HEK293 (cell line): Measurements from ENCODE around the gene SLMAP.

Experiments
- CTCF ChIA-PET: fragments of 350-600 bp; formaldehyde crosslinking; extraction: SDS; loops from one replicate; lab custom pipeline; 2021; ENCODE audit warnings: antibody characterized with exemption; lab: Yijun Ruan, JAX
- POLR2A ChIA-PET: fragments of 300-600 bp; formaldehyde crosslinking; extraction: SDS; loops from one replicate; lab custom pipeline; 2020; ENCODE audit warnings: antibody characterized with exemption, inconsistent platforms; lab: Yijun Ruan, JAX
- H3K27ac ChIP-seq: fragments of 200-500 bp; sonication (Bioruptor generic); 2 replicates; pipeline ENCODE4 v1.5.1; 2014; ENCODE audit warnings: low read depth, low read length, control low read depth, inconsistent platforms; ENCODE audit errors: extremely low read depth
- H3K36me3 ChIP-seq, 2 experiments: fragments of 200-500 bp in 1 of 2; sonication (Bioruptor generic) in 1 of 2; 1 replicate in 1 of 2; 2 replicates in 1 of 2; pipeline ENCODE4 v1.5.1; 2014 to 2017; ENCODE audit warnings: inconsistent platforms in 2 of 2, low read length in 2 of 2; ENCODE audit not compliant: control insufficient read depth in 2 of 2, insufficient read depth in 1 of 2
- H3K4me1 ChIP-seq: fragments of 200-500 bp; sonication (Bioruptor generic); 2 replicates; pipeline ENCODE4 v1.5.1; 2014; ENCODE audit warnings: mild to moderate bottlenecking, low read length, inconsistent platforms; ENCODE audit not compliant: control insufficient read depth, insufficient read depth
- H3K4me3 ChIP-seq: 2 replicates; pipeline ENCODE4 v1.5.1; 2011; ENCODE audit warnings: low read depth, mild to moderate bottlenecking, control low read depth, low read length, moderate library complexity
- H3K9me3 ChIP-seq: fragments of 200-500 bp; sonication (Bioruptor generic); 2 replicates; pipeline ENCODE4 v1.5.1; 2014; ENCODE audit warnings: low read depth, low read length, inconsistent platforms; ENCODE audit not compliant: control insufficient read depth, insufficient read depth
- ATF2 ChIP-seq: fragments of 450-650 bp; formaldehyde crosslinking; IDR thresholded peaks from 2 replicates; pipeline ENCODE4 v1.5.1; 2016; ENCODE audit warnings: missing biosample characterization, missing genetic modification characterization, low read depth
- GLIS1 ChIP-seq: fragments of 450-650 bp; formaldehyde crosslinking; IDR thresholded peaks from 2 replicates; pipeline ENCODE4 v1.5.1; 2016; ENCODE audit warnings: missing biosample characterization, missing genetic modification characterization
- GLIS2 ChIP-seq: fragments of 450-650 bp; formaldehyde crosslinking; IDR thresholded peaks from 2 replicates; pipeline ENCODE4 v1.5.1; 2016; ENCODE audit warnings: missing biosample characterization, missing genetic modification characterization
- KLF1 ChIP-seq: fragments of 450-650 bp; formaldehyde crosslinking; IDR thresholded peaks from 2 replicates; pipeline ENCODE4 v1.5.1; 2016; ENCODE audit warnings: missing biosample characterization, missing genetic modification characterization
- MYNN ChIP-seq: fragments of 450-650 bp; formaldehyde crosslinking; IDR thresholded peaks from 2 replicates; pipeline ENCODE4 v1.5.1; 2016; ENCODE audit warnings: missing biosample characterization, missing genetic modification characterization, borderline replicate concordance
- SCRT1 ChIP-seq: fragments of 450-650 bp; formaldehyde crosslinking; IDR thresholded peaks from 2 replicates; pipeline ENCODE4 v1.5.1; 2016; ENCODE audit warnings: missing biosample characterization, missing genetic modification characterization, borderline replicate concordance
- TRIM28 ChIP-seq: IDR thresholded peaks from 2 replicates; pipeline ENCODE4 v1.6.1; 2011; ENCODE audit warnings: low read length, control low read depth, borderline replicate concordance
- YY2 ChIP-seq: fragments of 450-650 bp; formaldehyde crosslinking; IDR thresholded peaks from 2 replicates; pipeline ENCODE4 v1.5.1; 2016; ENCODE audit warnings: missing biosample characterization, missing genetic modification characterization
- ZBTB10 ChIP-seq: fragments of 450-650 bp; formaldehyde crosslinking; IDR thresholded peaks from 2 replicates; pipeline ENCODE4 v1.5.1; 2016; ENCODE audit warnings: missing biosample characterization, missing genetic modification characterization
- ZBTB17 ChIP-seq: fragments of 450-650 bp; formaldehyde crosslinking; IDR thresholded peaks from 2 replicates; pipeline ENCODE4 v1.5.1; 2016; ENCODE audit warnings: missing biosample characterization, missing genetic modification characterization
- ZBTB21 ChIP-seq: fragments of 450-650 bp; formaldehyde crosslinking; IDR thresholded peaks from 2 replicates; pipeline ENCODE4 v1.5.1; 2017; ENCODE audit warnings: missing biosample characterization, missing genetic modification characterization
- ZNF114 ChIP-seq: fragments of 450-650 bp; formaldehyde crosslinking; IDR thresholded peaks from 2 replicates; pipeline ENCODE4 v1.5.0; 2017; ENCODE audit warnings: missing biosample characterization, missing genetic modification characterization
- ZNF266 ChIP-seq: fragments of 450-650 bp; formaldehyde crosslinking; IDR thresholded peaks from 2 replicates; pipeline ENCODE4 v1.5.1; 2016; ENCODE audit warnings: missing biosample characterization, missing genetic modification characterization, low read depth
- ZNF362 ChIP-seq: fragments of 450-650 bp; formaldehyde crosslinking; IDR thresholded peaks from 2 replicates; pipeline ENCODE4 v1.5.1; 2016; ENCODE audit warnings: missing biosample characterization, missing genetic modification characterization
- ZNF501 ChIP-seq: fragments of 450-650 bp; formaldehyde crosslinking; IDR thresholded peaks from 2 replicates; pipeline ENCODE4 v1.5.1; 2016; ENCODE audit warnings: missing biosample characterization, missing genetic modification characterization
- ZNF513 ChIP-seq: fragments of 450-650 bp; IDR thresholded peaks from 2 replicates; pipeline ENCODE4 v1.5.1; 2018; ENCODE audit warnings: missing biosample characterization, missing genetic modification characterization
- ZNF529 ChIP-seq: fragments of 450-650 bp; formaldehyde crosslinking; IDR thresholded peaks from 2 replicates; pipeline ENCODE4 v1.5.1; 2017; ENCODE audit warnings: missing genetic modification characterization, missing biosample characterization; ENCODE audit not compliant: insufficient replicate concordance
- ZNF555 ChIP-seq: fragments of 450-650 bp; formaldehyde crosslinking; conservative IDR thresholded peaks from 2 replicates; pipeline ENCODE4 v1.5.1; 2017; ENCODE audit warnings: missing biosample characterization, mild to moderate bottlenecking, missing genetic modification characterization, inconsistent platforms
- ZNF626 ChIP-seq: fragments of 450-650 bp; sonication (Bioruptor Pico); formaldehyde crosslinking; IDR thresholded peaks from 2 replicates; pipeline ENCODE4 v1.5.1; 2018; ENCODE audit warnings: missing biosample characterization, missing genetic modification characterization, inconsistent platforms
- ZNF629 ChIP-seq: fragments of 450-650 bp; formaldehyde crosslinking; IDR thresholded peaks from 2 replicates; pipeline ENCODE4 v1.5.1; 2017; ENCODE audit warnings: missing biosample characterization, missing genetic modification characterization
- ZNF677 ChIP-seq: fragments of 450-650 bp; IDR thresholded peaks from 2 replicates; pipeline ENCODE4 v1.5.0; 2018; ENCODE audit warnings: missing biosample characterization, mild to moderate bottlenecking, missing genetic modification characterization, moderate library complexity
- ZNF707 ChIP-seq: fragments of 450-650 bp; formaldehyde crosslinking; IDR thresholded peaks from 2 replicates; pipeline ENCODE4 v1.5.1; 2016; ENCODE audit warnings: missing biosample characterization, missing genetic modification characterization
- ZNF76 ChIP-seq: fragments of 450-650 bp; formaldehyde crosslinking; IDR thresholded peaks from 2 replicates; pipeline ENCODE4; 2016; ENCODE audit warnings: low read depth, missing biosample characterization, missing genetic modification characterization, borderline replicate concordance
- ZNF785 ChIP-seq: fragments of 450-650 bp; formaldehyde crosslinking; IDR thresholded peaks from 2 replicates; pipeline ENCODE4 v1.5.1; 2016; ENCODE audit warnings: missing biosample characterization, missing genetic modification characterization
- ZNF792 ChIP-seq: fragments of 450-650 bp; formaldehyde crosslinking; IDR thresholded peaks from 2 replicates; pipeline ENCODE4 v1.5.1; 2016; ENCODE audit warnings: missing biosample characterization, missing genetic modification characterization
- ZSCAN4 ChIP-seq: fragments of 450-650 bp; formaldehyde crosslinking; IDR thresholded peaks from 2 replicates; pipeline ENCODE4 v1.5.1; 2017; ENCODE audit warnings: missing biosample characterization, missing genetic modification characterization

The SLMAP gene

GRCh38 chr3:57855281-57855680 is 99.2 kb downstream of the SLMAP start:
- no peaks in the 10 kb centered on the region for H3K4me1 ChIP-seq
- CTCF ChIA-PET: interaction anchor here (1.3 to 1.8 kb wide), 2 partner anchors 9 to 458 kb away, joined by 3 to 12 read pairs; no protein-coding TSS in a partner anchor
- peaks cover 3 to 27% of the 10 kb centered on the region in 2 experiments; a peak in 2 of 3 replicates for H3K36me3 ChIP-seq
- H3K4me3 ChIP-seq: no peak overlapping the region
- no peak overlapping the region for H3K27ac ChIP-seq
- POLR2A ChIA-PET: interaction anchor here (1.5 kb wide), 1 partner anchor 259 kb away, joined by 4 read pairs; no protein-coding TSS in a partner anchor
- H3K9me3 ChIP-seq: no peaks in the 10 kb centered on the region
- TF ChIP-seq ZBTB17 (tag by site-specific recombination): no peak
- TF ChIP-seq ZNF707 (tag by site-specific recombination): no peak
- TF ChIP-seq ZNF555: no peak
- no peak for TF ChIP-seq SCRT1 (tag by site-specific recombination)
- TF ChIP-seq GLIS2 (tag by site-specific recombination): no peak
- TF ChIP-seq KLF1: no peak
- TF ChIP-seq TRIM28: no peak
- TF ChIP-seq ZNF626: no peak
- no peak for TF ChIP-seq ZNF513 (tag by site-specific recombination)
- TF ChIP-seq ZBTB10: no peak
- no peak for TF ChIP-seq ZNF114 (tag by site-specific recombination)
- TF ChIP-seq YY2 (tag by site-specific recombination): no peak
- no peak for TF ChIP-seq ZNF785 (tag by site-specific recombination)
- TF ChIP-seq ZNF266 (tag by site-specific recombination): no peak
- TF ChIP-seq ZNF76: no peak
- TF ChIP-seq ZNF501: no peak

- Histone ChIP-seq H3K4me3 (no peak overlapping the region), H3K27ac (no peak overlapping the region), H3K36me3 (peaks cover 3 to 29% of the 10 kb centered on the region in 2 experiments; a peak in 2 of 3 replicates), H3K9me3 (no peaks in the 10 kb centered on the region), H3K4me1 (no peaks in the 10 kb centered on the region)
- CTCF ChIA-PET: interaction anchor here (0.6 to 1.8 kb wide), 5 partner anchors 9 to 755 kb away, joined by 3 to 12 read pairs (median 3); no protein-coding TSS in a partner anchor
- POLR2A ChIA-PET: interaction anchor here (1.5 kb wide), 1 partner anchor 260 kb away, joined by 4 read pairs; no protein-coding TSS in a partner anchor
- TF ChIP-seq ATF2 (tag by site-specific recombination): peak; percentile 66
- TF ChIP-seq ZNF629 (tag by site-specific recombination): peak; percentile 63
- peak; percentile 60 for TF ChIP-seq ZNF362
- TF ChIP-seq ZBTB10: no peak
- TF ChIP-seq MYNN (tag by site-specific recombination): no peak
- TF ChIP-seq GLIS1 (tag by site-specific recombination): no peak
- TF ChIP-seq ZBTB21 (tag by site-specific recombination): peak; percentile 63
- no peak for TF ChIP-seq ZNF792
- TF ChIP-seq ZNF529: no peak
- no peak for TF ChIP-seq GLIS2 (tag by site-specific recombination)
- no peak for TF ChIP-seq ZSCAN4
- no peak for TF ChIP-seq ZNF677 (tag by site-specific recombination)
Observed at GRCh38 chr3:57855943-57856342, 99.8 kb downstream of the SLMAP start.
